ENCODE results near the gene PCSK9.

The PCSK9 gene

GRCh38 chr1:55041613-55042012 lies 2.3 kb downstream of the PCSK9 start:
- Histone ChIP-seq H3K9me3 (ENCODE audit: control insufficient read depth in 1 of 2, low read length in 2 of 2) (no peaks in the 10 kb centered on the region), H3K36me3 (ENCODE audit: control insufficient read depth in 1 of 2, insufficient read depth in 2 of 2, low read length in 2 of 2) (peaks cover 0 to 22% of the 10 kb centered on the region in 2 donors), H3K27ac (ENCODE audit: low read depth, low read length) (no peak overlapping the region), H3K27me3 (ENCODE audit: control insufficient read depth in 1 of 2, insufficient read depth in 2 of 2, low read length in 2 of 2) (peaks cover 0 to 11% of the 10 kb centered on the region in 2 donors), H3K9ac (ENCODE audit: low read depth in 1 of 2, low read length in 2 of 2) (no peak overlapping the region), H3K4me3 (ENCODE audit: low read depth in 1 of 2, low read length in 2 of 2) (no peak overlapping the region), H3K4me1 (ENCODE audit: control insufficient read depth in 1 of 2, insufficient read depth in 2 of 2, low read length in 2 of 2) (peaks cover 10 to 15% of the 10 kb centered on the region in 2 donors)

- H3K4me3 ChIP-seq (ENCODE audit: low read depth in 1 of 2, low read length in 2 of 2), result no peak overlapping the region
- no peak overlapping the region for H3K27ac ChIP-seq (ENCODE audit: low read depth, low read length)
- H3K27me3 ChIP-seq (ENCODE audit: control insufficient read depth in 1 of 2, insufficient read depth in 2 of 2, low read length in 2 of 2), result peaks cover 0 to 11% of the 10 kb centered on the region in 2 donors
- no peaks in the 10 kb centered on the region for H3K9me3 ChIP-seq (ENCODE audit: control insufficient read depth in 1 of 2, low read length in 2 of 2)
- H3K36me3 ChIP-seq (ENCODE audit: control insufficient read depth in 1 of 2, insufficient read depth in 2 of 2, low read length in 2 of 2), result peaks cover 0 to 34% of the 10 kb centered on the region in 2 donors
- peaks cover 10 to 15% of the 10 kb centered on the region in 2 donors for H3K4me1 ChIP-seq (ENCODE audit: control insufficient read depth in 1 of 2, insufficient read depth in 2 of 2, low read length in 2 of 2)
- H3K9ac ChIP-seq (ENCODE audit: low read depth in 1 of 2, low read length in 2 of 2), result no peak overlapping the region
These were observed 3.7 kb downstream of the PCSK9 start for GRCh38 chr1:55043011-55043410.

GRCh38 chr1:55043726-55044125 lies 4.4 kb downstream of the PCSK9 start:
- H3K27me3 ChIP-seq (ENCODE audit: control insufficient read depth in 1 of 2, insufficient read depth in 2 of 2, low read length in 2 of 2), result peaks cover 0 to 11% of the 10 kb centered on the region in 2 donors
- no peak overlapping the region for H3K9ac ChIP-seq (ENCODE audit: low read depth in 1 of 2, low read length in 2 of 2)
- H3K9me3 ChIP-seq (ENCODE audit: control insufficient read depth in 1 of 2, low read length in 2 of 2), result no peaks in the 10 kb centered on the region
- peaks cover 0 to 36% of the 10 kb centered on the region in 2 donors for H3K36me3 ChIP-seq (ENCODE audit: control insufficient read depth in 1 of 2, insufficient read depth in 2 of 2, low read length in 2 of 2)
- H3K27ac ChIP-seq (ENCODE audit: low read depth, low read length), result no peak overlapping the region
- H3K4me3 ChIP-seq (ENCODE audit: low read depth in 1 of 2, low read length in 2 of 2), result no peak overlapping the region
- peaks cover 10 to 13% of the 10 kb centered on the region in 2 donors for H3K4me1 ChIP-seq (ENCODE audit: control insufficient read depth in 1 of 2, insufficient read depth in 2 of 2, low read length in 2 of 2)

- Histone ChIP-seq H3K9me3 (ENCODE audit: control insufficient read depth in 1 of 2, low read length in 2 of 2) (no peaks in the 10 kb centered on the region), H3K4me3 (ENCODE audit: low read depth in 1 of 2, low read length in 2 of 2) (no peak overlapping the region), H3K4me1 (ENCODE audit: control insufficient read depth in 1 of 2, insufficient read depth in 2 of 2, low read length in 2 of 2) (peaks cover 5 to 6% of the 10 kb centered on the region in 2 donors), H3K36me3 (ENCODE audit: control insufficient read depth in 1 of 2, insufficient read depth in 2 of 2, low read length in 2 of 2) (peaks cover 0 to 42% of the 10 kb centered on the region in 2 donors), H3K27ac (ENCODE audit: low read depth, low read length) (no peak overlapping the region), H3K9ac (ENCODE audit: low read depth in 1 of 2, low read length in 2 of 2) (no peak overlapping the region), H3K27me3 (ENCODE audit: control insufficient read depth in 1 of 2, insufficient read depth in 2 of 2, low read length in 2 of 2) (peaks cover 0 to 6% of the 10 kb centered on the region in 2 donors)
These were observed 5.5 kb downstream of the PCSK9 start for GRCh38 chr1:55044617-55045397.

- Histone ChIP-seq H3K4me1 (ENCODE audit: control insufficient read depth in 1 of 2, insufficient read depth in 2 of 2, low read length in 2 of 2) (peaks cover 4 to 6% of the 10 kb centered on the region in 2 donors), H3K36me3 (ENCODE audit: control insufficient read depth in 1 of 2, insufficient read depth in 2 of 2, low read length in 2 of 2) (peaks cover 0 to 48% of the 10 kb centered on the region in 2 donors), H3K9ac (ENCODE audit: low read depth in 1 of 2, low read length in 2 of 2) (no peak overlapping the region), H3K27ac (ENCODE audit: low read depth, low read length) (no peak overlapping the region), H3K27me3 (ENCODE audit: control insufficient read depth in 1 of 2, insufficient read depth in 2 of 2, low read length in 2 of 2) (peaks cover 0 to 6% of the 10 kb centered on the region in 2 donors), H3K4me3 (ENCODE audit: low read depth in 1 of 2, low read length in 2 of 2) (no peak overlapping the region), H3K9me3 (ENCODE audit: control insufficient read depth in 1 of 2, low read length in 2 of 2) (no peaks in the 10 kb centered on the region)
These were observed 6.1 kb downstream of the PCSK9 start for GRCh38 chr1:55045430-55045829.

GRCh38 chr1:55046871-55047270 lies 7.5 kb downstream of the PCSK9 start:
- H3K36me3 ChIP-seq (ENCODE audit: control insufficient read depth in 1 of 2, insufficient read depth in 2 of 2, low read length in 2 of 2), result peaks cover 0 to 55% of the 10 kb centered on the region in 2 donors
- no peaks in the 10 kb centered on the region for H3K27me3 ChIP-seq (ENCODE audit: control insufficient read depth in 1 of 2, insufficient read depth in 2 of 2, low read length in 2 of 2)

GRCh38 chr1:55047611-55048010 lies 8.3 kb downstream of the PCSK9 start:
- H3K9ac ChIP-seq (ENCODE audit: low read depth in 1 of 2, low read length in 2 of 2), result no peak overlapping the region
- no peaks in the 10 kb centered on the region for H3K9me3 ChIP-seq (ENCODE audit: control insufficient read depth in 1 of 2, low read length in 2 of 2)
- peaks cover 0 to 60% of the 10 kb centered on the region in 2 donors for H3K36me3 ChIP-seq (ENCODE audit: control insufficient read depth in 1 of 2, insufficient read depth in 2 of 2, low read length in 2 of 2)
- H3K4me3 ChIP-seq (ENCODE audit: low read depth in 1 of 2, low read length in 2 of 2), result no peak overlapping the region
- no peak overlapping the region for H3K27ac ChIP-seq (ENCODE audit: low read depth, low read length)
- no peaks in the 10 kb centered on the region for H3K4me1 ChIP-seq (ENCODE audit: control insufficient read depth in 1 of 2, insufficient read depth in 2 of 2, low read length in 2 of 2)
- H3K27me3 ChIP-seq (ENCODE audit: control insufficient read depth in 1 of 2, insufficient read depth in 2 of 2, low read length in 2 of 2), result no peaks in the 10 kb centered on the region

More at GRCh38 chr1:55046871-55047270, 7.5 kb downstream of the PCSK9 start:
- Histone ChIP-seq H3K4me3 (ENCODE audit: low read depth in 1 of 2, low read length in 2 of 2) (no peak overlapping the region), H3K27ac (ENCODE audit: low read depth, low read length) (no peak overlapping the region), H3K9ac (ENCODE audit: low read depth in 1 of 2, low read length in 2 of 2) (no peak overlapping the region), H3K9me3 (ENCODE audit: control insufficient read depth in 1 of 2, low read length in 2 of 2) (no peaks in the 10 kb centered on the region), H3K4me1 (ENCODE audit: control insufficient read depth in 1 of 2, insufficient read depth in 2 of 2, low read length in 2 of 2) (no peaks in the 10 kb centered on the region)

GRCh38 chr1:55048453-55049270 lies 9.3 kb downstream of the PCSK9 start:
- Histone ChIP-seq H3K9ac (ENCODE audit: low read depth in 1 of 2, low read length in 2 of 2) (no peak overlapping the region), H3K27me3 (ENCODE audit: control insufficient read depth in 1 of 2, insufficient read depth in 2 of 2, low read length in 2 of 2) (no peaks in the 10 kb centered on the region), H3K9me3 (ENCODE audit: control insufficient read depth in 1 of 2, low read length in 2 of 2) (no peaks in the 10 kb centered on the region), H3K4me1 (ENCODE audit: control insufficient read depth in 1 of 2, insufficient read depth in 2 of 2, low read length in 2 of 2) (no peaks in the 10 kb centered on the region), H3K4me3 (ENCODE audit: low read depth in 1 of 2, low read length in 2 of 2) (no peak overlapping the region), H3K27ac (ENCODE audit: low read depth, low read length) (no peak overlapping the region), H3K36me3 (ENCODE audit: control insufficient read depth in 1 of 2, insufficient read depth in 2 of 2, low read length in 2 of 2) (peaks cover 0 to 69% of the 10 kb centered on the region in 2 donors)

GRCh38 chr1:55049271-55049913 lies 10.0 kb downstream of the PCSK9 start:
- no peak overlapping the region for H3K9ac ChIP-seq (ENCODE audit: low read depth in 1 of 2, low read length in 2 of 2)
- no peaks in the 10 kb centered on the region for H3K27me3 ChIP-seq (ENCODE audit: control insufficient read depth in 1 of 2, insufficient read depth in 2 of 2, low read length in 2 of 2)
- no peak overlapping the region for H3K27ac ChIP-seq (ENCODE audit: low read depth, low read length)
- no peak overlapping the region for H3K4me3 ChIP-seq (ENCODE audit: low read depth in 1 of 2, low read length in 2 of 2)
- H3K9me3 ChIP-seq (ENCODE audit: control insufficient read depth in 1 of 2, low read length in 2 of 2), result no peaks in the 10 kb centered on the region
- no peaks in the 10 kb centered on the region for H3K4me1 ChIP-seq (ENCODE audit: control insufficient read depth in 1 of 2, insufficient read depth in 2 of 2, low read length in 2 of 2)
- H3K36me3 ChIP-seq (ENCODE audit: control insufficient read depth in 1 of 2, insufficient read depth in 2 of 2, low read length in 2 of 2), result peaks cover 0 to 68% of the 10 kb centered on the region in 2 donors

GRCh38 chr1:55049914-55050278 lies 10.5 kb downstream of the PCSK9 start:
- H3K4me3 ChIP-seq (ENCODE audit: low read depth in 1 of 2, low read length in 2 of 2), result no peak overlapping the region
- H3K9me3 ChIP-seq (ENCODE audit: control insufficient read depth in 1 of 2, low read length in 2 of 2), result no peaks in the 10 kb centered on the region
- H3K9ac ChIP-seq (ENCODE audit: low read depth in 1 of 2, low read length in 2 of 2), result no peak overlapping the region
- no peaks in the 10 kb centered on the region for H3K27me3 ChIP-seq (ENCODE audit: control insufficient read depth in 1 of 2, insufficient read depth in 2 of 2, low read length in 2 of 2)
- peaks cover 0 to 64% of the 10 kb centered on the region in 2 donors for H3K36me3 ChIP-seq (ENCODE audit: control insufficient read depth in 1 of 2, insufficient read depth in 2 of 2, low read length in 2 of 2)
- no peak overlapping the region for H3K27ac ChIP-seq (ENCODE audit: low read depth, low read length)
- no peaks in the 10 kb centered on the region for H3K4me1 ChIP-seq (ENCODE audit: control insufficient read depth in 1 of 2, insufficient read depth in 2 of 2, low read length in 2 of 2)

All from duodenal mucosa (tissue), 2 donors.